Right renal pelvis (tissue), 4 donors: ENCODE measurements around the gene UTP15. TPM values are rescaled to one million over a fixed set of nuclear protein-coding genes. Genes with fewer than 3 reads are reported as not detected.
A peak's percentile ranks its signal among the peaks of the same experiment; 100 is the strongest.

ENCODE experiments used
- DNase-seq, 4 donors: peaks; one replicate each; pipeline ENCODE4 v3.0.0-alpha.2; 2013; ENCODE audit warnings: low read depth in 4 of 4, low spot score in 3 of 4, missing footprints in 1 of 4
- polyA plus RNA-seq, 4 donors: library from polyadenylated mRNA; unstranded; fragments of 120-200 nt; gene quantifications; one replicate each; pipeline ENCODE4 v1.2.1, GENCODE V29; 2013; ENCODE audit not compliant: insufficient read length in 4 of 4

UTP15 gene
- polyA plus RNA-seq, 4 donors, result 14.8 to 17.1 (median 16.5) TPM

DNA sequence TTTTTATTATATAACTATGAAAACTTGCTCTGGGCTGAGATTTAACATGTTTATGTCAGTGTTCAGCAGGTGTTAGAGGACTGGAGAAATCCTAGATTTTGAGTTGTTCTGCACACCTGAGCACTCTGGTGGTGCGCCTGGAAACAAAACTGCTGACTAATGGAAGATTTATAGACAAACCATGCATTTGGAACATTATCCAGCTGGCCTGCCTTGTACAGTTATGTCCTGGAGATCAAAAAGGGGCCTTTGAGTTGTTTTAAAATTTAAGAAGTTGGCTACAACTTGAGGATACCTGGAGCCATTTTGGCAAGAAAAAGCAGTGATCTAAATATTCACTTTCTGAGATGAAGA is 54.8 kb downstream of the UTP15 start:
- DNase-seq, result no peak

DNA sequence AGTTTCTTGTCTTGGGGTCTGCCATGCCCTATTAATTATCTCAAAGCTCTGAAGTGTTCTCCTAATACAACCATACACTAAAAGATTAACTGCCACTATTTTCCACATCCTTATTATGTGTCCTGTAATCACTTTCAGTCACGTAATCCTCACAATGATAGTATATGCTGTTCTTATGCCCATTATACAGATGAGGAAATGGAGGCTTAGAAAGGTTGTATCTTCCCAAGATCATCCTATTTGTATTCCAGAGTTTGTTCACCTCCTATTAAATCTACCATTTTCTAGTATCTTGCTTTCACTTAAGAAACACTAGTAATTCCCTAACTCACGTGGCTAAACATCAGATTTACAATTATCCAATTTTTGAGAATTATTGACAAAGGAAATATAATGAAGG is 57.5 kb downstream of the UTP15 start:
- no peak for DNase-seq

DNA sequence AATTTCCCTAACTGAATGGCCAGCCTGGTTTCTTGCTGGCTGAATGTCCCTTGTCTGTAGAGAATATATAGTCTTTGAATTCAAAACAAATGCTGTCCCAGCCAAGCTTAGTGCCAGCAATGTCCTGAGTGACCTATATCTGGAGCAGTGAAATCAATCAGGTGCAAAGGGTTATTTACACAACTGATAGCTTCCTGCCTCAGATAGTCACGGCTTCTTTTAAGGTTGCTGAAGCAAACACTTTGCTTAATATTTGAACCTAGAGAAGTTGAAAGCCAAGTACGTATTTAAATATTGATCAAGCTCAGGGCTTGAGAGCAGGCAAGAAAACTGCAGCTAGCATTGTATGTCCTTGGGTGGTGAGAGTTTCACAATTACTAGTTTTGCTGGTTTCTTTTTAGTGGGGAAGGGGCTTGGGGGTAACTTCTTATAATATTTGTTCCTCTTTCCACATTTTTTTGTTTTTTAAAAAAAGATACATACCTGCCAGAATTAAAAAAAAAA is 58.4 kb downstream of the UTP15 start:
- DNase-seq, result no peak

DNA sequence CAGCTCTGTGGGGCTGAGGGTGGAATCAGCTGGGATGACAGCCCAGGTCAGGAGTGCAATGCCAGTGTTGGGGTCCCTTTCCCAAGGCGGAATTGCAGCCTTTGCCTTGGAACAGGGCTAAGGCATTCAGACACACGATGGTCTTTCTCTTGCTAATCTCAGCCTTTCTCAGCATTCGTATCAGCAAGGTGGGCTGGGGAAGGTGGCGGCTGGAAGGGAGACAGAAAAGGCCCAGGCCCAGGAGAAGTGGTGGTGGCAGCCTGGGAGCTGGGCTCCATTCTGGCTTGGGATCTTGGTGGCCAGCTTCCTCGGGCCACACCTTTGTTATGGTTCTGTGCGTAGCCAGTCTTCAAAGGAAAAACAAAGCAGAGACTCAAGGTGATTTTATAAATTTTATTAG is 59.3 kb downstream of the UTP15 start:
- no peak for DNase-seq

DNA sequence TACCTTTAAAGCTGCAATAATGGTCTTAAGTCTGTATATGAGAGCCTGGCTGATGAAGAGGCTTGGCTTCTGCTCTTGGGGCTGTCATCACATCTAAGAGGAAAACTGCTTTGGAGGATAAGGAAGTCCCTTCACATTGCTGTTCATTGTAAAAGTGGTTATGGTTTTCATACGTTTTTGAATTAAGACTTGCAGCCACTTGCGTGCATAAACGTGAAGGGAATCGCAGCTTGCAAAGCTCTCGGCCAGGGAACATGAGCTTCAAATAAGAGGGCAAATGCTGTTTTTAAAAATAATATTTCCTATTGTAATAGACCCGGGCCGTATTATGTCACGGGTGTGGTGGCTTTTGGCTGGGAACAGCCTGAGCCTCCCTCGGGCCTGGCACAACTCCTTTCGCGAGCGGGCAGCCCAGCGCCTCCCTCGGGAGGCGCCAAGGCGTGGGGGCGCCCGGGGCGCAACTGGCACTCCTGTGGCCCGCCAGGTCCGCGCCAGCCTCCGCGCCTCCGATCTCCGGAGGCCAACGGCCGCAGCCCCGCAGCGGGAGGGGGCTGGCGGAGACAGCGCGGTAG is 59.9 kb downstream of the UTP15 start:
- DNase-seq, result peak in 2 of 4 donors; percentile 12

DNA sequence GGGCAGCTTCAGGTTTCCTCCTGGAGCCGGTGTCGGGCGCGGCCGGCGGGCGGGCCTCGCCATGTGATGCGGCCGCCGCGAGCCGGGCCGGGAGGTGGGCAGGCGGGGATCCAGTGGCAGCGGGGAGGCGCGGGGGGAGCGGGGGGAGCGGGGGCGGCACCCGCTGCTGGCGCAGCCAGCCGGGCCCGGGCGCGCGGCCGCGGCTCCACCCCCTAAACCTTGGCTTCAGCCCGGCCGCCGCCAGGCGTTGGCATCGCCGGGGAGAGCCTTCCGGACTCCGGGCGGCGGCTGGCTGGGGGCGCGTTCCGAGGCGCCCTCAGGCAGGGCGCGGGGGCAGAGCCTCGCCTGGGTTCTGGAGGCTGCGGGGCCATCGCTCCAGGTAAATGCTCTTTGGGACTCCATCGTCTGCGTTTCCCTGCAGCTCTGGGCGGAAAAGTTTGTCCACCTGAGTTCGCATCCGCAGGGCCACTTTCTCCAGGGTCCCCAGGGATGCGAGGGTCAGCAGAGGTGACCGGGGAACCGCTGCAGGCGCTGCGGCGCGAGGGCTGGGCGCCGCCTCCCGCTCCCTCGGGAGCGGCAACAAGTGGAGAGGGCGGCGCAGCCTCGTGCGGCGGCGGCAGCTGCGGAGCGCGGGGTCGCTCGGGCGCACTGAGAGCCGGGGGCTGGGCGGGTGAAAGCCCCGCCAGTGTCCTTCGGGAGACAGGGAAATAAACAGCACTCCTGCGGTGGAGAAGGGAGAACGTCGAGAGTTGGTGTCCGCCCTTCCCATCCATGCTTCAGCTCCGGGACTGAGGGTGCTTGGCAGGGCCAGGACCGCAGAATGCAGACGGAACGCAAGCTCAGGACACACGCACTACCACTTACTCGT is 60.6 kb downstream of the UTP15 start, which contains the start of gene ARHGEF28:
Gene ARHGEF28 (plus strand): TSS at position 253 of the 868 bp plus-strand sequence. CDS start 58,656 bp downstream, outside the sequence.
- DNase-seq, result peak in 3 of 4 donors; percentile 20 to 34 (median 30)

DNA sequence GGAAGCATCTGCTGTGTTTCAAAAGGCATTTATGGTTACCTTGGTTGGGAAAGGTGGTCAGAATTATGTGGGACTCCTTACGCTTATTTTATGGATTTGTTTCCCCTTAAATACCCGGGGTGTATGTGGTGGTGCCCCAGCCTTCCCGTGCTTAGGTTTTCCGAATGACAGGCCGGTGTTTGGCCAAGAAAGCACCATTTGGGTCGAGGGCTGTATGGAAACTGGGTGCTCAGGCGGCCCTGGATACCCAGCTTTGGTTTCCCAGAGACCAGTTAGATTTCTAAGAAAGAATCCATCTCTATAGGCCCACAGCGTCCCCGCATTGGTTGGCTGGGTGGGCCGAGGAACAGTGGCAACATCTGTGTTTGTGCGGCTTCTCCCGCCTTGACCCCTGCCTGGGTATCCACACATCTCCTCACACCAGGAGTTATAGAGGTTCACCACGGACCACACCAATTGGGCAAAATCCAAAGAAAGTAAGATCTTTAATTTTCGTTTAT is 61.3 kb downstream of the UTP15 start:
- no peak for DNase-seq

DNA sequence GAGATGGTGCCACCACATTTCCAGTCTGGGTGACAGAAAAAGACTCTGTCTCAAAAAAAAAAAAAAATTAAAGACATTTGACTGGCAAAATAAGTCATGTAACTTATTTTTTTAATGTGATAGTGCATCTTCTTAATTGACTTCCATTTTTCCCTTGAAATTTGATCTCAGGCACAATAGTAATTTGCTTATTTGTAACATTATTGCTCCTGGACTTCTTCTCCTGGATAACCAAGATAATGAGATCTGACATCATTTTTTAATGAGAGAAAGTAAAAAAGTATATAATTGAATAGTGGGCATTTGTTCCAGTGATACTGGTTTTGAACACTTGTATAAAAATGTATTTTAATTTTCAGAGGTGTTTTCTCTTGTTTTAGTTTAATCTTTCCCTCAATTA is 63.9 kb downstream of the UTP15 start:
- DNase-seq, result no peak

DNA sequence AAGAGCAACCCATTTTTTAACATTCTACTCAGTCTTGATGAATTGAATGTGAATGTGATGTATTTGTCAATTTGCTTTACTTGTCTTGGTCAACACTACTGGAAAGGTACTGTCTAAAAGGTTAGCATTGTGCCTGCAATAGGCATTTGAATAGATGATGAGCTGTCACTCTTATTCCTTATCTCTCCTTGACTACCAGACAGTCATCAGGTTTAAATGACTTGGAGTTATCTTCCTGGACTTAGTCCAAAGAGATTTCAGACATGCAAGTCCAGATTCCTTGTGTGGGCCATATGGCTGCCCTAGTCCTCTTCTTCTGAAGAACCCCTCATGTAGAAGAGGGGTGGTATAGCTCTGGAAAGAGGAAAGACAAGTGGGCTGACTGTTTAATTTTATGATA is 65.2 kb downstream of the UTP15 start:
- DNase-seq, result no peak

DNA sequence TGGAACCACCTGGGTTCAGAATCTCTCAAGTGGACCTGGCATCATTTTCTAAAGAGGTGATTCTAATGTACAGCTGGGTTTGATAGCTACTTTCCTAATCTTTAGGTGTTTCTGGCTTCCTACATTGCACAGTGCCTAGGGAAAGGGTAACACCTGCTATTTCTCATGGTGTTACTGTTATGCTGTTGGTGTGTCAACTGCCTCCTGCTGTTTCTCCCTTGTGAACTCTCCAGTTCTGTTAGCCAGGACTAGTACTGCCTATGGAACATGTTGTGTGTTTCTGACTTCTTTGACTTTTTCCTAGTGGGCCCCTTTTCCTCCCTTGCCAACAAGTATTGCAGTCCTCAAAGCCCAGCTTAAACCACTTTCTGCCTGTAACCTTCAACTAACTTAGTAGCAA is 66.0 kb downstream of the UTP15 start:
- no peak for DNase-seq

Other genes starting within 250 kb of the UTP15 start
- 10 to 100 TPM in 3 of 4 donors, 1 to 10 TPM in 1; 8.7 to 17.3 (median 14.6) TPM for gene FOXD1, start 117.0 kb upstream of the UTP15 start, polyA plus RNA-seq
- 1,000 to 10,000 TPM in 2 of 4 donors, 100 to 1,000 TPM in 2; 977 to 1,050 (median 1,011) TPM for gene BTF3, start 67.3 kb upstream of the UTP15 start, polyA plus RNA-seq
- 10 to 100 TPM; 38.1 to 44.9 (median 43.8) TPM for gene ANKRA2, start 104 bp upstream of the UTP15 start, polyA plus RNA-seq
- gene ARHGEF28, start 60.5 kb downstream of the UTP15 start, polyA plus RNA-seq, result 10 to 100 TPM; 44.1 to 53.1 (median 50.1) TPM